Panc1 (cell line): ENCODE results near the gene MED23. TPM values are rescaled to one million over a fixed set of nuclear protein-coding genes. Genes with fewer than 3 reads are reported as not detected.

Experiments
- ATAC-seq: fragments of 200-7000 bp; cut with Tn5 transposase; 2 replicates; pipeline ENCODE4 v1.9.1; 2020; ENCODE audit warnings: mild to moderate bottlenecking, moderate library complexity
- BruUV-seq: library from RNA; stranded (reverse); fragments of 400-500 nt; replicated peaks from 2 replicates; lab custom pipeline; 2021; lab: Mats Ljungman, UMichigan
- CTCF ChIA-PET: fragments of 300-600 bp; sonication (Branson Sonifier 250); formaldehyde crosslinking; loops from one replicate; lab custom pipeline; 2022; ENCODE audit warnings: antibody characterized with exemption; lab: Charles Lee
- POLR2A ChIA-PET: fragments of 300-600 bp; sonication (Branson Sonifier 250); formaldehyde crosslinking; loops from one replicate; lab custom pipeline; 2022; ENCODE audit warnings: antibody characterized with exemption; lab: Charles Lee
- DNase-seq: peaks from one replicate; pipeline ENCODE4 v3.0.0-alpha.2; 2010; ENCODE audit warnings: low read depth, low spot score
- H3K27ac ChIP-seq: 2 replicates; pipeline ENCODE4 v1.5.1; 2011; ENCODE audit warnings: mild to moderate bottlenecking, low read length, inconsistent platforms
- H3K27me3 ChIP-seq: fragments of 200-500 bp; sonication (Bioruptor generic); 2 replicates; pipeline ENCODE4 v1.6.0; 2014; ENCODE audit warnings: low read length, inconsistent platforms; ENCODE audit not compliant: control insufficient read depth, insufficient read depth
- H3K36me3 ChIP-seq: fragments of 200-500 bp; sonication (Bioruptor generic); 2 replicates; pipeline ENCODE4 v1.5.1; 2014; ENCODE audit warnings: inconsistent platforms, mild to moderate bottlenecking, low read length, moderate library complexity; ENCODE audit not compliant: control insufficient read depth, insufficient read depth
- H3K4me1 ChIP-seq: 2 replicates; pipeline ENCODE4 v1.5.1; 2011; ENCODE audit warnings: inconsistent platforms, mild to moderate bottlenecking, low read length, moderate library complexity; ENCODE audit not compliant: control insufficient read depth, insufficient read depth
- H3K4me3 ChIP-seq, 2 experiments: 2 replicates each; pipeline ENCODE4 v1.5.1; 2011 to 2012; ENCODE audit warnings: low read depth in 2 of 2, low read length in 2 of 2, mild to moderate bottlenecking in 2 of 2, inconsistent platforms in 1 of 2, moderate library complexity in 1 of 2
- H3K9me3 ChIP-seq: fragments of 200-500 bp; sonication (Bioruptor generic); 2 replicates; pipeline ENCODE4 v1.5.1; 2014; ENCODE audit warnings: low read depth, mild to moderate bottlenecking, inconsistent platforms, low read length, moderate library complexity; ENCODE audit not compliant: control insufficient read depth, insufficient read depth
- POLR2AphosphoS5 ChIP-seq: IDR thresholded peaks from 2 replicates; pipeline ENCODE4 v1.6.1; 2012; ENCODE audit warnings: mild to moderate bottlenecking, low read depth, low read length, moderate library complexity
- SIN3A ChIP-seq: IDR thresholded peaks from 2 replicates; pipeline ENCODE4 v1.6.1; 2012; ENCODE audit warnings: low read depth, mild to moderate bottlenecking, low read length, moderate library complexity, borderline replicate concordance; ENCODE audit not compliant: insufficient read depth
- TCF7L2 ChIP-seq: IDR thresholded peaks from 2 replicates; pipeline ENCODE4 v1.6.1; 2011; ENCODE audit warnings: mild to moderate bottlenecking, low read depth, low read length, inconsistent platforms
- in situ Hi-C: cut with HindIII; loops from 2 replicates; pipeline ENCODE4 v1.10.0; 2016; ENCODE audit warnings: low sequenced_read_pairs, low pct_unique_long_range_greater_than_20kb
- intact Hi-C: fragments of 100-400 bp; cut with micrococcal nuclease; formaldehyde crosslinking; loops from one replicate; pipeline ENCODE4 v1.10.0; 2022; ENCODE audit not compliant: unreplicated experiment
- total RNA-seq: library from RNA; stranded (reverse); gene quantifications from one replicate; pipeline ENCODE4 v1.2.1, GENCODE V29; 2021; ENCODE audit not compliant: unreplicated experiment
- TF ChIP-seq, protein P1 (sequence below): fragments of 450-650 bp; IDR thresholded peaks from 2 replicates; pipeline ENCODE4 v1.5.1; 2017; ENCODE audit warnings: mild to moderate bottlenecking
- TF ChIP-seq, protein P2 (sequence below), 2 experiments: IDR thresholded peaks; 2 replicates each; pipeline ENCODE4 v1.6.1; 2011 to 2012; ENCODE audit warnings: low read depth in 2 of 2, control low read depth in 1 of 2, low read length in 1 of 2, mild to moderate bottlenecking in 1 of 2, moderate library complexity in 1 of 2; ENCODE audit not compliant: insufficient read depth in 1 of 2

MED23 gene
- total RNA-seq, 1 experiment from 2014 or later = 18.3 TPM

- no TSS peak for BruUV-seq
- H3K4me1 ChIP-seq = no peaks in the 10 kb centered on the region
- ATAC-seq (no peak), DNase-seq (peak; percentile 58)
- H3K9me3 ChIP-seq = no peaks in the 10 kb centered on the region
- no peak for TF ChIP-seq POLR2AphosphoS5
- TF ChIP-seq, protein P1, sequence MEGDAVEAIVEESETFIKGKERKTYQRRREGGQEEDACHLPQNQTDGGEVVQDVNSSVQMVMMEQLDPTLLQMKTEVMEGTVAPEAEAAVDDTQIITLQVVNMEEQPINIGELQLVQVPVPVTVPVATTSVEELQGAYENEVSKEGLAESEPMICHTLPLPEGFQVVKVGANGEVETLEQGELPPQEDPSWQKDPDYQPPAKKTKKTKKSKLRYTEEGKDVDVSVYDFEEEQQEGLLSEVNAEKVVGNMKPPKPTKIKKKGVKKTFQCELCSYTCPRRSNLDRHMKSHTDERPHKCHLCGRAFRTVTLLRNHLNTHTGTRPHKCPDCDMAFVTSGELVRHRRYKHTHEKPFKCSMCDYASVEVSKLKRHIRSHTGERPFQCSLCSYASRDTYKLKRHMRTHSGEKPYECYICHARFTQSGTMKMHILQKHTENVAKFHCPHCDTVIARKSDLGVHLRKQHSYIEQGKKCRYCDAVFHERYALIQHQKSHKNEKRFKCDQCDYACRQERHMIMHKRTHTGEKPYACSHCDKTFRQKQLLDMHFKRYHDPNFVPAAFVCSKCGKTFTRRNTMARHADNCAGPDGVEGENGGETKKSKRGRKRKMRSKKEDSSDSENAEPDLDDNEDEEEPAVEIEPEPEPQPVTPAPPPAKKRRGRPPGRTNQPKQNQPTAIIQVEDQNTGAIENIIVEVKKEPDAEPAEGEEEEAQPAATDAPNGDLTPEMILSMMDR = no peak
- no peak for TF ChIP-seq SIN3A
- no peak for TF ChIP-seq TCF7L2
- TF ChIP-seq, protein P2, sequence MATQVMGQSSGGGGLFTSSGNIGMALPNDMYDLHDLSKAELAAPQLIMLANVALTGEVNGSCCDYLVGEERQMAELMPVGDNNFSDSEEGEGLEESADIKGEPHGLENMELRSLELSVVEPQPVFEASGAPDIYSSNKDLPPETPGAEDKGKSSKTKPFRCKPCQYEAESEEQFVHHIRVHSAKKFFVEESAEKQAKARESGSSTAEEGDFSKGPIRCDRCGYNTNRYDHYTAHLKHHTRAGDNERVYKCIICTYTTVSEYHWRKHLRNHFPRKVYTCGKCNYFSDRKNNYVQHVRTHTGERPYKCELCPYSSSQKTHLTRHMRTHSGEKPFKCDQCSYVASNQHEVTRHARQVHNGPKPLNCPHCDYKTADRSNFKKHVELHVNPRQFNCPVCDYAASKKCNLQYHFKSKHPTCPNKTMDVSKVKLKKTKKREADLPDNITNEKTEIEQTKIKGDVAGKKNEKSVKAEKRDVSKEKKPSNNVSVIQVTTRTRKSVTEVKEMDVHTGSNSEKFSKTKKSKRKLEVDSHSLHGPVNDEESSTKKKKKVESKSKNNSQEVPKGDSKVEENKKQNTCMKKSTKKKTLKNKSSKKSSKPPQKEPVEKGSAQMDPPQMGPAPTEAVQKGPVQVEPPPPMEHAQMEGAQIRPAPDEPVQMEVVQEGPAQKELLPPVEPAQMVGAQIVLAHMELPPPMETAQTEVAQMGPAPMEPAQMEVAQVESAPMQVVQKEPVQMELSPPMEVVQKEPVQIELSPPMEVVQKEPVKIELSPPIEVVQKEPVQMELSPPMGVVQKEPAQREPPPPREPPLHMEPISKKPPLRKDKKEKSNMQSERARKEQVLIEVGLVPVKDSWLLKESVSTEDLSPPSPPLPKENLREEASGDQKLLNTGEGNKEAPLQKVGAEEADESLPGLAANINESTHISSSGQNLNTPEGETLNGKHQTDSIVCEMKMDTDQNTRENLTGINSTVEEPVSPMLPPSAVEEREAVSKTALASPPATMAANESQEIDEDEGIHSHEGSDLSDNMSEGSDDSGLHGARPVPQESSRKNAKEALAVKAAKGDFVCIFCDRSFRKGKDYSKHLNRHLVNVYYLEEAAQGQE (IDR thresholded peaks at IDR 0.05; ENCODE audit: insufficient read depth in 1 of 2, low read depth in 2 of 2, low read length in 1 of 2) = no peak
- intact Hi-C loops (no loop called here), in situ Hi-C loops (no loop called here)
- no peak overlapping the region for H3K27ac ChIP-seq
- H3K36me3 ChIP-seq = peaks cover 58% of the 10 kb centered on the region
- POLR2A ChIA-PET = no interaction called here
- no peak overlapping the region for H3K4me3 ChIP-seq
- CTCF ChIA-PET = interaction anchor here (0.6 kb wide), 1 partner anchor 40 kb away, joined by 4 read pairs; no protein-coding TSS in a partner anchor
- no peaks in the 10 kb centered on the region for H3K27me3 ChIP-seq
These were observed 25.2 kb downstream of the MED23 start for GRCh38 chr6:131602781-131603312.

- no peaks in the 10 kb centered on the region for H3K4me1 ChIP-seq
- no TSS peak for BruUV-seq
- POLR2A ChIA-PET = no interaction called here
- in situ Hi-C loops (no loop called here), intact Hi-C loops (no loop called here)
- DNase-seq (no peak), ATAC-seq (no peak)
- H3K36me3 ChIP-seq = peaks cover 46% of the 10 kb centered on the region
- no peak for TF ChIP-seq TCF7L2
- no peak overlapping the region for H3K4me3 ChIP-seq
- H3K27me3 ChIP-seq = no peaks in the 10 kb centered on the region
- no peak overlapping the region for H3K27ac ChIP-seq
- CTCF ChIA-PET = no interaction called here
- no peaks in the 10 kb centered on the region for H3K9me3 ChIP-seq
These were observed 27.3 kb downstream of the MED23 start for GRCh38 chr6:131600716-131601115.

GRCh38 chr6:131597446-131597845 lies 30.6 kb downstream of the MED23 start:
- Histone ChIP-seq H3K9me3 (no peaks in the 10 kb centered on the region), H3K27ac (no peak overlapping the region), H3K4me3 (no peak overlapping the region), H3K36me3 (peaks cover 46% of the 10 kb centered on the region), H3K27me3 (no peaks in the 10 kb centered on the region), H3K4me1 (no peaks in the 10 kb centered on the region)
- CTCF ChIA-PET = interaction anchor here (0.7 kb wide), 1 partner anchor 12 kb away, joined by 3 read pairs; no protein-coding TSS in a partner anchor
- in situ Hi-C loops = no loop called here
- TF ChIP-seq, protein P1 = peak; percentile 47
- no peak for TF ChIP-seq POLR2AphosphoS5
- no peak for TF ChIP-seq SIN3A
- DNase-seq (no peak), ATAC-seq (no peak)
- intact Hi-C loops = no loop called here
- no TSS peak for BruUV-seq
- POLR2A ChIA-PET = no interaction called here
